ENCODE results near the gene COP1. TPM values are rescaled to one million over a fixed set of nuclear protein-coding genes. Genes with fewer than 3 reads are reported as not detected.

The COP1 gene
- polyA plus RNA-seq, 1 donor (not counting 4 experiments of a cell fraction or from before 2014, with no cell fraction given): 38.9 TPM

GRCh38 chr1:176049582-176049981, 157.5 kb downstream of the COP1 start:
- DNase-seq (ENCODE audit: low read depth, low spot score) (no peak), FAIRE-seq (no peak)
- Histone ChIP-seq H3K4me3 (ENCODE audit: control insufficient read depth in 2 of 3, extremely low read depth in 1 of 3, insufficient read depth in 2 of 3, low read depth in 1 of 3, low read length in 3 of 3) (no peak overlapping the region), H3K79me2 (ENCODE audit: control insufficient read depth, insufficient read depth, low read length) (no peaks in the 10 kb centered on the region), H3K9ac (ENCODE audit: control insufficient read depth, extremely low read depth, insufficient read depth, low read length) (no peak overlapping the region), H3K27me3 (ENCODE audit: control insufficient read depth, extremely low read depth, insufficient read depth, low read length) (no peaks in the 10 kb centered on the region), H3K9me3 (ENCODE audit: control insufficient read depth, low read depth, low read length) (no peaks in the 10 kb centered on the region), H3K9me1 (ENCODE audit: control insufficient read depth, extremely low read depth, insufficient read depth, low read length) (no peaks in the 10 kb centered on the region), H2AFZ (ENCODE audit: control insufficient read depth, low read length) (no peak overlapping the region), H3K4me2 (ENCODE audit: control insufficient read depth, extremely low read depth, insufficient read depth, low read depth, low read length) (no peak overlapping the region), H3K4me1 (ENCODE audit: control insufficient read depth, extremely low read depth, insufficient read depth, low read length) (peaks cover 9% of the 10 kb centered on the region), H3K27ac (ENCODE audit: control insufficient read depth, insufficient read depth, low read length) (no peak overlapping the region), H4K20me1 (ENCODE audit: control insufficient read depth, extremely low read depth, insufficient read depth, low read length) (no peaks in the 10 kb centered on the region), H3K36me3 (ENCODE audit: control insufficient read depth in 2 of 2, extremely low read depth in 1 of 2, insufficient read depth in 2 of 2, low read length in 2 of 2) (no peaks in the 10 kb centered on the region)
- TF ChIP-seq EZH2 (IDR thresholded peaks at IDR 0.05; ENCODE audit: low read length): no peak
- no peak for TF ChIP-seq CTCF (optimal IDR thresholded peaks at IDR 0.05 in 1 of 3, IDR thresholded peaks at IDR 0.05 in 1 of 3, conservative IDR thresholded peaks at IDR 0.05 in 1 of 3; ENCODE audit: extremely low read depth in 1 of 3, insufficient read depth in 2 of 3, low read length in 3 of 3)
- dilution Hi-C loops (cut with MboI; ENCODE audit: extremely low pct_ligation_motif_present, low sequenced_read_pairs): no loop called here

GRCh38 chr1:176046926-176047325, 160.2 kb downstream of the COP1 start:
- FAIRE-seq: peak; percentile 39
- dilution Hi-C loops (cut with MboI; ENCODE audit: extremely low pct_ligation_motif_present, low sequenced_read_pairs): no loop called here
- Histone ChIP-seq H3K36me3 (ENCODE audit: control insufficient read depth in 2 of 2, extremely low read depth in 1 of 2, insufficient read depth in 2 of 2, low read length in 2 of 2) (no peaks in the 10 kb centered on the region), H3K4me2 (ENCODE audit: control insufficient read depth, extremely low read depth, insufficient read depth, low read depth, low read length) (peak overlapping the region; percentile 16), H3K4me3 (ENCODE audit: control insufficient read depth in 2 of 3, extremely low read depth in 1 of 3, insufficient read depth in 2 of 3, low read depth in 1 of 3, low read length in 3 of 3) (no peak overlapping the region), H3K27me3 (ENCODE audit: control insufficient read depth, extremely low read depth, insufficient read depth, low read length) (no peaks in the 10 kb centered on the region), H3K27ac (ENCODE audit: control insufficient read depth, insufficient read depth, low read length) (peak overlapping the region; percentile 58), H3K9me1 (ENCODE audit: control insufficient read depth, extremely low read depth, insufficient read depth, low read length) (no peaks in the 10 kb centered on the region), H3K9me3 (ENCODE audit: control insufficient read depth, low read depth, low read length) (no peaks in the 10 kb centered on the region), H3K9ac (ENCODE audit: control insufficient read depth, extremely low read depth, insufficient read depth, low read length) (no peak overlapping the region), H3K79me2 (ENCODE audit: control insufficient read depth, insufficient read depth, low read length) (no peaks in the 10 kb centered on the region), H3K4me1 (ENCODE audit: control insufficient read depth, extremely low read depth, insufficient read depth, low read length) (peaks cover 6% of the 10 kb centered on the region), H2AFZ (ENCODE audit: control insufficient read depth, low read length) (no peak overlapping the region), H4K20me1 (ENCODE audit: control insufficient read depth, extremely low read depth, insufficient read depth, low read length) (no peaks in the 10 kb centered on the region)
- DNase-seq (ENCODE audit: low read depth, low spot score): peak; percentile 9
- no peak for TF ChIP-seq CTCF (optimal IDR thresholded peaks at IDR 0.05 in 1 of 3, IDR thresholded peaks at IDR 0.05 in 1 of 3, conservative IDR thresholded peaks at IDR 0.05 in 1 of 3; ENCODE audit: extremely low read depth in 1 of 3, insufficient read depth in 2 of 3, low read length in 3 of 3)
- TF ChIP-seq EZH2 (IDR thresholded peaks at IDR 0.05; ENCODE audit: low read length): no peak
